UCSD-AML1 (cell line): ENCODE results near the gene ARID1B.

ENCODE experiments used
- DNase-seq: peaks from one replicate; lab custom pipeline; 2025; ENCODE audit not compliant: unreplicated experiment; lab: John Stamatoyannopoulos, UW

The ARID1B gene

DNA sequence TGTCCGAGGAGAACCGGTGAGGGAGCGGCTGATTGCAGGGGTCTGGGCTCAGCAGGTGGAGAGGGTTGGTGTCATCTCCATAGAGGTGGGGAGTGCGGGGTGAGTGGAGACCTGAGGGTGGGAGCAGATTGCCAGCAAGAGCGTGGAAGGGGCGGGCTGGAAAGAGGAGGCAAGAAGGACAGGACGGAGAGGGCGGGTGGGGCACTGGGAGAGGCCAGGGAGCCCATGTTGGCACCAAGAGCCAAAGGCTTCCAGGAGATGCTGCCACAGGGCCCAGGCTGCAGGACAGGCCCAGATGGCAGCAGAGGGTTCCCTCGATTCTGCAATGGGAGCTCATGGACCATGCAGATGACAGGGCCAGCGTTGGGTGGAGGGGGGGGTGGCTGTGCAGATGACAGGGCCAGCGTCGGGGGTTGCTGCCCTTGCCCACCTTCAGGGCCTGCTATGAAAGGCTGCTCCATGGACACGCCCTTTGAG, 440.8 kb downstream of the ARID1B start:
- no peak for DNase-seq

DNA sequence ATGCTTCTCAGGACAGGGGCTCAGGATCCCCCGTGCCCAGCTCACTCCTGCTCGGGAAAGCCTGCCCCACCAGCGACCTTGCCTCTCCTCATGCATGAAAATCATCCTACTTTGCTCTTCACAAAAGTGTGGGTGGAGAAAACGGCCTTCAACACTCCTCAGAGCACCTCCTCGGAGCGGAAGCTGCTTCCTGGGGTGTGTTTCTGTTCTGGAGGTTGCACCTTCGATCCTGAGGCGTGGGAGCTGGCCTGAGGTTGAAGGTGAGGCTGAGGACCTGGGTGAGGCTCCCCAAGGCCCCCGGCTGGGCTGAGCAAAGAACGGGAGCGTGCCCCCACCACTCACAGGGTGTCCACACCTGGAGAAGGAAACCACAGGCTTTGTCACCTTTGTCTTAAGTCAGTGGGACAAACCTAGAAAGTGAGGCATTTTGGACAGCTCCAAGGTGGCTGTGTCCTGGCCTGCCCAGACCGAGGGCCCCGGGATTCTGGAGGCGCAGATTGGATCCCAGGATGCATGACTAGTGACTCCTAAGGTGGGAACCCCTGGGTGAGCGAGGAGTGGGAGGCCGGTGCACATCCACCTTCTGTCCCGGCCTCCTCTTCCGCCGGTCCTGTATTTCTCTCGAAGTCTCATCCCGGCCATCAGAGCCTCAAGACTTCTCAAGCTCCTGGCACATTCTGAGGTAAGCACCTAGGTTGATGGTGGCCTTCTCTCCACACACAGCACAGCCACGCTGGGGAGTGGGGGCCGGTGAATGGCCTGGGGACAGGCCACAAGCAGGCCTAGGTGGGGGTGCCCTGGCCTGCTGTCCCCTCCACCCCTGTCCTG, 441.4 kb downstream of the ARID1B start:
- DNase-seq: no peak

DNA sequence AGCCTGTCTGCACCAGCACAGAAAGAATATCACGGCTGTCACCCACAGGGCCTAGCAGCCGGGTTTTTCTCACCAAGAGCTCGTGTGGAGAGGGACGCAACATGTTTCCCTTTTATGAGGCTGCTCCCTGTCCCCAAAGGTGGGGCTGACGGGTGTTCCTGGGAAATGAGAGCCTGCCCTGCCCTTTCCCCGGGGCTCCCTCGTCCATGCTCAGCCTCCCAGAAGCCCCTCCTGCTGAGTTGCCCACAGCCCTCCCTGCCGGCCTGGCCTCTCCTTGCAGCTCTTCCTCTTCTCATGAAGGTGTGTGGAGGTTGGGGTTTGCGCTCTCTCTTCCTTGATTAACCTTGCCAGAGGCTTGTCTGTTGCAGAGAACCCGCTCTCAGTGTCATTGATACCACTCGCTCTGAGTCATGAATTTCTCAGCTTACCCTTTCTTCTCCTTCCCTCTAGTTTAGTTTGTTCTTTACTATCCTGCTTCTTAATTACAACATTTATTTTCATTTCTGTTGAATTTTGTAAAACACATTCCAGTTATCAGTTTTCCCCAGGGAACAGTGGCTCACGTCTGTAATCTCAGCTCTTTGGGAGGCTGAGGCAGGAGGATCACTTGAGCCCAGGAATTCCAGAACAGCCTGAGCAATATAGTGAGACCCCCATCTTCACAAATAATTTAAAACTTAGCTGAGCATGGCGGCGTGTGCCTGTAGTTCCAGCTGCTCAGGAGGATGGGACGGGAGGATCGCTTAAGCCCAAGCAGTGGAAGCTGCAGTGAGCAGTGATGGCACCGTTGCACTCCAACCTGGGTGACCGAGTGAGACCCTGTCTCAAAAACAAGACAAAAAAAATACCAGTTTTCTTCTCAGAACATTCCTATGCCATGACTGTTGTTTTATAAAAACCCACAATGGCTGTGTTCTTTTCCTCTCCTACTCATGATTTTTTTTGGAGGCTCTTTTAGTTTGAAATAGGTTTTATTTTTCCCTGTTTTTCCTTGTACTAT, 442.3 kb downstream of the ARID1B start:
- no peak for DNase-seq

DNA sequence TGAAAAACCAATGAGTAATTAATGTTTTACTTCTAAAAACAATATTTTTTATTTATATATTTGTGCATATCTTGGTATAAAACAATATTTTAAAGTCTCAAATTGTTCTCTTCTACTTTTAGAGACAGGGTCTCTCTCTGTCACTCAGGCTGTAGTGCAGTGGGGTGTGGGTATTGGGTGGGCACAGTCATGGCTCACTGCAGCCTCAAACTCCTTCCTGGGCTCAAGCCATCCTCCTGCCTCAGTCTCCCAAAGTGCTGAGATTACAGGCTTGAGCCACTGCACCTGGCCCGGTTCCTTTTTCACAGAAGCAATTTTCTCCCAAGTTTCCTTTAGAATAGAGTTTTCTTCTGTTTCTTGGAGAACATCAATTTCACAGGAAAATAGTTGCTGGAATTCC, 443.3 kb downstream of the ARID1B start:
- no peak for DNase-seq

DNA sequence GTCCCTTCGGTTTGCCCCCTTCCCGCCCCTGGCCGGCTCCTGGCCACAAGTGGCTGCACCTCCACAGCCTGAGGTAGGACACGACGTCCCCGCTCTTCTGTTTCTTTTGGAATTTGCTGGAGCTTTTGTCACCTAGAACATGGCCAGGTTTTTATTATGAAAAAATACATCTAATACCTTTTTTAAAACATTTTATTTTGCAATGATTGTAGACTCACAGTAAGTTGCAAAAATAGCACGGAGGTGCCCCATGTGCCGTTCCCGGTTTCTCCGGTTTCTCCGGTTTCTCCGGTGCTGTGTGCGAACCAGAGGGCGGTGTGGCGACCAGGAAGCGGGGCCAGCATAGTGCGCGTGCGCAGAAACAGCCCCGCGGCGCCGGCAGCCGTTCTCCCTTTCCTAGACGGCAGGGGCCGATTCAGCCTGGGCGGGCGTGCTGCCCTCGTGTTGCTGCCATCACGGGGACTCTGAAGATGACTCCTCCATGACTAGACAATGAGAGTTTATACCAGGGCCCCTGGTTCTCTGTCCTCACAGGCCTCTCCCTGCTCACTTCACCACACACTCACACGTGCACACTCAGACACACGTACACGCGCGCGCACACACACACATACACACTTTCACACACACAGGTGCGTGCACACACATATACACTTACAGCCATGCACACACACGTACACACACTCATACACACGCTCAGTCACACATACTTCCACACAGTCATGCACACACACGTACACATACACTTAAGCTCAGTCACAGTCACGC, 444.1 kb downstream of the ARID1B start:
- peak; percentile 75 for DNase-seq

DNA sequence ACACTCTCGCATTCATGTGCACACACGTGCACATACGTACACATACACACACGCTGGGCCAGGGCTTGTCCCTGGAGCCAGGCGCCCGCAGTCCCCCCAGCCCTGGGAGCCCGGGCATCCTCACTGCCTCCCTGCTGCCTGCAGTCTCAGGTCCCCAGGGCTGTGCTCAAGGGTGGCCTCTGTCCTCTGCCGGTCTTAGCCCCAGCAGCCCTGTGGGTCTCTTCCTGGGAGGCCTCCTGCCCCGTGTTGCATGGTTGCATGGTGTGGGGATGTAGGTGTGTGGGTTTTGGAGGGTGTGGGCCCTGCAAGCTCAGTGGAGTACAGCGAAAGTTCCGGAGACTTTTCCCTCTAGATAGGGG, 444.6 kb downstream of the ARID1B start:
- DNase-seq: no peak

DNA sequence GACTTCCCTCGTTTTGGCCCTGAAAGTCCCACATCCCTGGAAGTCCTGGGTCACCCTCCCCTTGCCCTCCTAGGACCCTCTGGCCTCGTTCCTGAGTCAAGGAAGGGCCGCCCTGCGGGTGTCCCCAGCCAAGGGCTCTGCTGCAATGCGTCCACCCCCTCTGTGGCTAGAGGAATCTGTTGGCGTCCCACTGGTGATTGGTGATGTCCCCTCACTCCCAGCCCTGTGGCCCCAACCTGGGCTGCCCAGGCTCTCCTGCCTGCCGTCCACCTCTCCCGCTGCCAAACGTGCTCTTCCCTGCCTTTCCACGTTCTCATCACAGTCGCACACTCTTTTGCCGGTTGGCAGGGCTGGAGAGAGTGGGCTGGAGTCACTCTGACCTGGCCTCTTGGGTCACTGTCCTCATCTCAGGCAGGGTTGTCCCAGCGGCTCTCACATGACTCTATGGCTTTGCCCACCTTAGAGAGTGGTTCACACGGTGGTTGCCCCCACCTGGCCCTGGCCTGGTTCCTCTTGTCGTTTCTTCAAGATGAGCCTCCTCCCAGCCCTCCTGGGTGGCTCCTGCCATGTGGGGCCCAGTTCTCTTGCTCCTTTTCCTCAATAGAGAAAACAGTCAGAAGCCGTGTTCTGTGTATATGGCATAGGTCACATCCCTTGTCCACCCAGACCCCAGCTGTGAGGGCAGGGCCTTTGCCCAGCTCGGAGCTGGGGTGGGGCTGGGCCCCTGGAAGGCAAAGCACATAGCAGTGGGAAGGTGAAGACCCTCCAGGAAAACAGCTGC, 445.2 kb downstream of the ARID1B start:
- no peak for DNase-seq

DNA sequence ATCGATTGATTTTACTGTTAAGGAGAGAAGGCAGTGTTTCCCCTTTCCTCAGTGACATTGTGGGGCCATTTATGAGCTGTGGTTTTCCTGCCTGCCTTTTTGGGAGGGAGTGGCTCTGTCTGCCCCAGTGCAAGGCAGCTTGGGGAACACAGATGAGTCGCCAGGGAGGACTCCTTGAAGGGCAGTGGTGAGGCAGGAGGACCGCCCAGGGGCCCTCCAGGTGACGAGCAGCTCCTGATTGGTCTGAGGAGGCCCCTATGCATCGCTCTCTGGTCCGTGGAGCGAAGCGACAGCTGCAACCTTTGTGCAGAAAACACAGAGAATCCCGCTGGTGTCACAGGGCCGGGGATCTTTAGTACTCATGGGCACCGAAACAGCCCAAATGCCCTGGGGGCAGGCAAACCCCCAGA, 445.8 kb downstream of the ARID1B start:
- peak; percentile 53 for DNase-seq

DNA sequence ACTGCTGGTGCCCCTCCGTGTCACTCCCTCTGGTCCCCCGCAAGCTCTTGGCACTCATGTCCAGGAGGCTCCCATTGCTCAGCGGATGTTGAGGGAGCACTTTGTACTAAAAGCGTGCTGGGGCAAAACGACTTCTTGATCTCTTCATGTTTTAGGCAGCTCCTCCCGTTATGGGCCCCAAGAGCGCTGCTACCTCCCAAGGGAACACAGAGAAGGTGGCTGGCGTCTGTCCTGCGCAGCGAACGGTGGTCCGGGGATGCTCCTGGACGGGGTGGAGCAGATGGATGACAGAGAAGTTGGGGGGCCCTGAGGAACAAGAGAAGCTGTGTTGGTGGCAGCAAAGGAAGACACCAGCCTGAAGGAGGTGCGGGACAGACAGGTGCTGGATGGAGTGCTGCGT, 446.3 kb downstream of the ARID1B start:
- DNase-seq: no peak

DNA sequence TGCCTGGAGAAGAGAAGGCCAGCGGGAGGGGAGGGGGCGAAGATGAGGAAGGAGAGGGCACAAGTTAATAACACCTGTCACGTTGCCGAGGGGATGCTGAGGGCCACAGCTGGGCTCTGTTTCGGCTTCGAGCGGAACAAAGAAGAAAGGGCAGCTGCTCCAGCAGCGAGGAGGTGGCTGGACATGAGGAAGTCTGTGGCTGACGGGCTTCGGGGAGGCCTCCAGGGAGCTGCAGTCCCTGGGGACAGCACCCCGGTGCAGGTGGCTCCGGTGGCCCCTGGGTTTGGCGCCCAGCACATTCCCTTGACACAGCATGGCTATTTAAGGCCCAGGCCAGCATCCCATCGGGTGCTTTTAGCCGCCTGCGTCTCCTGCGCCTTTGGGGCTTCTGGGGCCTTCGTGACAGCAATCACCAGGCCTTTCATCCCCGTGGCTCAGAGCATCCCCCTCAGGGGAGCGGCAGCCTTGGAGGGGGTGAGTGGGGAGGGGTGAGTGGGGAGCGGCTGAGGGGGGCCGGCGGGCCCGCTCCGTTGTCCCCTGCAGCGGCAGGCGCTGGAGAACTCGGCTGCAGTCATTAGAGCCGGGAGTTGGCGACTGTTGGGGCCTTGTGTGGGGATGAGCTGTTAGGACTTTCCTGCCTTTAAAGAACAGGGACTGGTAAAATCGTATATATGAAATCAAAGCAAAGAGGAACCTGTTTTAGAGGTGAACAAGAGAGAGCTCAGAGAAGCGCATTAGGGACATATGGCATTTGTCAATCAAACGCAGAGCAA, 447.2 kb downstream of the ARID1B start:
- DNase-seq: no peak

DNA sequence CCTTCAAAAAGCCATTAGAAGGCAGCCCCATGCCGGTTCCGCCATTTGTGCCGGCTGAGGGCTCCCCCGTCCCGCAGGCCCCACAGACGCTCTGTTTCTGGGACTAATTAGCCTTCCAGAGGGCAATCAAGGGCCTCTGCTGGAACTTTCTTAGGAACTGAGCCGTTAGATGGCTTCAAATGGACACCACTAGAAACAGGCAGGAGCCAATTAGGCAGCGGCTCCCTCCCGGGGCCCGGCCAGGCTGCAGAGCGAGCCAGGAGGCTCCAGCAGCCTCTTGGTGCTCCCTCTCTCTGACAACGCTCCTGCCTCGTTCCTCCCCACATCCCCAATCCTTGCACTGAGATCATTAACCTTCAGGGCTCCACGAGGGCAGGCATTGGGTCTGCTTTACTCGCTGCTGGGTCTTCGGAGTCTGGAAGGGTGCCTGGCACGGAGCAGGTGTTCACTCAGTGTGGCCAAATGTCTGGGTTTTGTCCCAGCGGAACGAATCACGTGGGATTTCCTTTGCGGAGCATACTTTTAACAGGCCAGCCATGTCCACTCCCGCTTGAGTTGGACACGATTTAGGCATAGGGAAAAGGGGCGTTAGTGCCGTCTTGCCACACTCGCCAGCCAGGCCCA, 447.9 kb downstream of the ARID1B start:
- DNase-seq: no peak

DNA sequence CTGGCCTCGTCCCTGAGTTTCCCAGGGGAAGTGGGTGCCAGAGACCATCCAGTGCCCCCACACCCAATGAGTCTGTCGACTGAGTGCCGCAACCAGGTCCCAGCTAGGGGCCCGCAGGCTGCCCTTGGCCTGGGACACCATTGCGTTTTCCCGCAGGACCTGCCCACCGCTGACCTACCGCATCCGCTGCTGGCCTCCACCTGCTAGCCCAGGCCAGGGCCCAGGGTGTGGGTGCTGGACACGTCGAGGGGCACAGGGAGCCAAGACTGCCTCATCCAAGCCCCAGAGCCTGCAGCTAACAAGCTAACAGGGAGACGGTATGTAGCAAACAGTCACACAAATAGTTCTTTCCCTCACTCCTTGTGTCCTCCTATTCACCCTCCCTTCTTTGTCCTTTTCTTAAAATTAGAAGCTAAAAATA, 448.4 kb downstream of the ARID1B start:
- no peak for DNase-seq

DNA sequence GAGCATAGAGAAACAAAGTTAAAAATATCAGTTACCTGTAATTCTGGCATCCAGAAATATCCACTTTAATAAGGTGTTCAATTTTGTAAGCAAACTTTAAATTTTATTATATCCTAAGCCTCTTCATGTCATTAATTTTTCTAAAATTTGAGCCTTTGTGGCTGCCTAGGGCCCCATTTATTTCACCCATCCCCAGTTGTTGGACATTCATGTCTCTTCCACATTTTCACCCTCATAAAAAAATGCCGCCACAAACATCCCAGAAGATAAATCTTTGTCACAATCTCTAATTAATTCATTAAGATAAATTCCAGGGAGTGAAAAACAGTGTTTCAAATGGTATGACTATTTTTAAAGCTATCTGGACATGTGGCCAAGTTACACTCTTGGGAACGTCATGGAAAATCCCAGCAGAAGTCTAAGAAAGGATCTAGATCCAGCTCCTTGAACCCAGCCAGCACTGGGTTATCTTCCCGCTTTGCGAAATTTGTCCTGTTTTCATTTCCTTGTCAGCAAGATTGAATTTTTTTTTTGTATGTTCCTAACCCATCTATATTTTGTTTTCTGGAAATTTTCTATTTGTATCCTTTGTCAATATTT, 448.9 kb downstream of the ARID1B start:
- DNase-seq: no peak

DNA sequence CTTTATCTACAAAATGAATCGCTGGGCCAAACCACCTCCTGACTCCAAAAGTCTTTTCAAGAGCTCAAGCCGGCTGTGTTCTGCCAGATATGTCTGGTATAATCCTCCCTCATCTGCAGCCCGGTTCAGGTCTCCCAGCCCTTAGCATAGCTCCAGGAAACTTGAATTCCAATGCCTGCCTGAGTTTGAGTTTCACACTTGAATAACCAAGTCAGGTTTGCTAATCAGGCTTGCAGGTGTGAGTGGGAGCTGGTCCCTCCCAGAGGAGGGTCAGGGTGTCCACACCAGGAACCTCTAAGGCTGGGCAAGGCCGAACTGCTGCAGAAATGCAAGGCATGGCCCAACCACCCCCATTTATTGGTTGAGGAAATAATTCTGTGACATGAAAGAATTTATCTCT, 449.6 kb downstream of the ARID1B start:
- DNase-seq: no peak

DNA sequence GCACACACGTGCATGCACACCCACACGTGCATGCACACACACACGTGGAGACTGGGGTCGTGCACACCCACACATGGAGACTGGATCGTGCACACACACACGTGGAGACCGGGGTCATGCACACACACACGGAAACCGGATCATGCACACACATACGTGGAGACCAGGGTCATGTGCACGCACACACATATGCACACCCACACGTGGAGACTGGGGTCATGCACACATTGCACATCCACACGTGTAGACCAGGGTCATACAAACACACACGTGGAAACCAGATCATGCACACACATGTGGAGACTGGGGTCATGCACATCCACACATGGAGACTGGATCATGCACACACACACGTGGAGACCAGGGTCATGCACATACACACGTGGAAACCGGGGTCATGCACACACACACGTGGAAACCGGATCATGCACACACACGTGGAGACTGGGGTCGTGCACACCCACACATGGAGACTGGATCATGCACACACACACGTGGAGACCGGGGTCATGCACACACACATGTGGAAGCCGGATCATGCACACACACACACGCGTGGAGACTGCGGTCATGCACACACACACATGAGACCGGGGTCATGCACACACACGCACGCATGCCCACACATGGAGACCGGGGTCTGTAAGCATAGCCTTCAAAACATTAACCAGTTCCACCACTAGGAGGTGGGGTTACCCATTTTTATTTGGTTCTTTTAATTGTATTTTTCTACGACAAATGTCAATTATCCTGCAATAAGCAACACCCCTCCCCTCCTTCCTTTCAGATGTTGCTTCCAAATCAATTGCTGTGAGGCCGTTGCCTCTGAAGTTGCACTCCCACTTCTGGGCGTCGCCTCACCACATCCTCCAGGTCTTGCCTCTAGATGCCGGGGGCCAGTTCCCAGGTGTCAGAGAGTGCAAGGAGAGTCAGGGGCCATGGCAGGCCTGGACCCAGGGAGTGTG, 450.3 kb downstream of the ARID1B start:
- DNase-seq: no peak

DNA sequence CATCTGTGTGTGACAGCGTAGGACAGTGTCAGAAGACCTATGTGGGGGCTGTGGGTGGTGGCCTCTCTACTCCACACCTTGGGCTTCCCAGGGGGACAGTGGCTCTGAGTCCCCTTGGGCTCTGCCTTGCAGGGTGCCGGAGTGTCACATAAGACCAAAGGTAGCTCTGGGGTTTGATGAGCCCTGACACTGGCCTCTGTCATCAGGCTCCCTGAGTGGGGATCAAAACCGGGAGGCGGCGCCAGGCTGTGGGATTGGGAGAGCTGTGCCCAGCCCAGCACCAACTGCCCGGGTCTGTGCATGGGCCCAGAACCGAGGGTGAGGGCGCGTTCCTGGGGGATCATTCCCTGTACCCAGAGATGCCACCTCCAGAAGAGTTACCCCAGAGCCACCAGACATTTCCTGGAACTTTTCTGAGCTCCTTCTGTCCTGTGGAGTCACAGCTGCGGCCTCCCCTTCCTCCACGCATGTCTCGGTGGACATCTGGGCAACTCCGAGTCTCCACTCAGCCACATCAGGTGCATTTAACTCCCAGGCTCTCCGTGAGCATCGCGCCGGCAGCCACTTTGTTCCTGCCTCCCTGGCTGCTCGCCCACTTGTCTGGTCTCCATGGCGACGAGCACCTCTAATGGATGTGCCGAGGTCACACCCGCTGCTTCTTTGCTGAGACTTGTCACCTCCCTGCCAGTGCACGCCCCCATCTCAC, 451.4 kb downstream of the ARID1B start:
- no peak for DNase-seq

DNA sequence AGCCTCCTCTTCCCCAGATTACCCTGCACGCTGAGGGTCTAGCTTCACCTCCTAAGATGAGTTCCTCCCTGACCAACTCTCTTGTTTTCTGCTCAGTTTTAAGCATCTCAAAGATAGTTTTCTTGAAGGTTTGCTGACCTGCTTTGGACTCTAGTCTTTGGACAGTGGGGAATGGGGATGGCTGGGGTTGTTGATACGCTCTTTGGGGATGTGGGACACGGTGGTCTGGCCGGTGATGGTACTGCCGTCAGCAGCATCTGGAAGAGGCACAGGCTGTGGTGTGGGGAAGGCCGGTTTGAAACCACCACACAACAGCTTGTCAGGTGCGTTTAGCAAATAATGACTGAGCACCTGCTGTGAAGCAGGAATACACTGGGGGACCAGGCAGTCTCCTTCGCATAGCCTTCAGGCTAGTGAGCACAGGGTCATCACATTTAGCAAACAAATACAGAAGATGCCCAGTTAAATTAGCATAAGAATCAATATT, 452.0 kb downstream of the ARID1B start:
- DNase-seq: no peak
